HG03159 (cell line): ENCODE measurements around the gene ARHGAP22.

Source experiments
- ATAC-seq: cut with Tn5 transposase; IDR thresholded peaks from one replicate; pipeline ENCODE4 v1.9.1; 2021; ENCODE audit warnings: mild to moderate bottlenecking, moderate library complexity; ENCODE audit not compliant: unreplicated experiment

The ARHGAP22 gene

GRCh38 chr10:48455392-48456151 lies 149.3 kb downstream of the ARHGAP22 start:
- no peak for ATAC-seq

- no peak for ATAC-seq
Measured at GRCh38 chr10:48455055-48455391, 149.8 kb downstream of the ARHGAP22 start.

- ATAC-seq, result no peak
Measured at GRCh38 chr10:48454302-48455054, 150.4 kb downstream of the ARHGAP22 start.

- ATAC-seq, result no peak
Measured at GRCh38 chr10:48453451-48454301, 151.2 kb downstream of the ARHGAP22 start.

- no peak for ATAC-seq
Measured at GRCh38 chr10:48452879-48453412, 151.9 kb downstream of the ARHGAP22 start.

GRCh38 chr10:48451969-48452878 lies 152.6 kb downstream of the ARHGAP22 start:
- no peak for ATAC-seq

- ATAC-seq, result no peak
Measured at GRCh38 chr10:48450741-48451466, 154.0 kb downstream of the ARHGAP22 start.

GRCh38 chr10:48450233-48450740 lies 154.6 kb downstream of the ARHGAP22 start:
- no peak for ATAC-seq

GRCh38 chr10:48449501-48450232 lies 155.2 kb downstream of the ARHGAP22 start:
- no peak for ATAC-seq

GRCh38 chr10:48448796-48449195 lies 156.1 kb downstream of the ARHGAP22 start:
- no peak for ATAC-seq

- no peak for ATAC-seq
Measured at GRCh38 chr10:48447356-48448215, 157.3 kb downstream of the ARHGAP22 start.

- no peak for ATAC-seq
Measured at GRCh38 chr10:48446785-48447184, 158.1 kb downstream of the ARHGAP22 start.

- ATAC-seq, result no peak
Measured at GRCh38 chr10:48445932-48446331, 158.9 kb downstream of the ARHGAP22 start.

GRCh38 chr10:48444861-48445841 lies 159.7 kb downstream of the ARHGAP22 start:
- no peak for ATAC-seq

GRCh38 chr10:48444266-48444665 lies 160.6 kb downstream of the ARHGAP22 start:
- ATAC-seq, result no peak

GRCh38 chr10:48442809-48443177 lies 162.1 kb downstream of the ARHGAP22 start:
- ATAC-seq, result no peak
